Panc1 (cell line): ENCODE measurements around the gene PKD1L1. TPM values are rescaled to one million over a fixed set of nuclear protein-coding genes. Genes with fewer than 3 reads are reported as not detected.

ENCODE experiments used
- ATAC-seq: fragments of 200-7000 bp; cut with Tn5 transposase; 2 replicates; pipeline ENCODE4 v1.9.1; 2020; ENCODE audit warnings: mild to moderate bottlenecking, moderate library complexity
- BruUV-seq: library from RNA; stranded (reverse); fragments of 400-500 nt; replicated peaks from 2 replicates; lab custom pipeline; 2021; lab: Mats Ljungman, UMichigan
- CTCF ChIA-PET: fragments of 300-600 bp; sonication (Branson Sonifier 250); formaldehyde crosslinking; loops from one replicate; lab custom pipeline; 2022; ENCODE audit warnings: antibody characterized with exemption; lab: Charles Lee
- POLR2A ChIA-PET: fragments of 300-600 bp; sonication (Branson Sonifier 250); formaldehyde crosslinking; loops from one replicate; lab custom pipeline; 2022; ENCODE audit warnings: antibody characterized with exemption; lab: Charles Lee
- DNase-seq: peaks from one replicate; pipeline ENCODE4 v3.0.0-alpha.2; 2010; ENCODE audit warnings: low read depth, low spot score
- H3K27ac ChIP-seq: 2 replicates; pipeline ENCODE4 v1.5.1; 2011; ENCODE audit warnings: mild to moderate bottlenecking, low read length, inconsistent platforms
- H3K27me3 ChIP-seq: fragments of 200-500 bp; sonication (Bioruptor generic); 2 replicates; pipeline ENCODE4 v1.6.0; 2014; ENCODE audit warnings: low read length, inconsistent platforms; ENCODE audit not compliant: control insufficient read depth, insufficient read depth
- H3K36me3 ChIP-seq: fragments of 200-500 bp; sonication (Bioruptor generic); 2 replicates; pipeline ENCODE4 v1.5.1; 2014; ENCODE audit warnings: inconsistent platforms, mild to moderate bottlenecking, low read length, moderate library complexity; ENCODE audit not compliant: control insufficient read depth, insufficient read depth
- H3K4me1 ChIP-seq: 2 replicates; pipeline ENCODE4 v1.5.1; 2011; ENCODE audit warnings: inconsistent platforms, mild to moderate bottlenecking, low read length, moderate library complexity; ENCODE audit not compliant: control insufficient read depth, insufficient read depth
- H3K4me3 ChIP-seq, 2 experiments: 2 replicates each; pipeline ENCODE4 v1.5.1; 2011 to 2012; ENCODE audit warnings: low read depth in 2 of 2, low read length in 2 of 2, mild to moderate bottlenecking in 2 of 2, inconsistent platforms in 1 of 2, moderate library complexity in 1 of 2
- H3K9me3 ChIP-seq: fragments of 200-500 bp; sonication (Bioruptor generic); 2 replicates; pipeline ENCODE4 v1.5.1; 2014; ENCODE audit warnings: low read depth, mild to moderate bottlenecking, inconsistent platforms, low read length, moderate library complexity; ENCODE audit not compliant: control insufficient read depth, insufficient read depth
- CTCF ChIP-seq: fragments of 450-650 bp; IDR thresholded peaks from 2 replicates; pipeline ENCODE4 v1.5.1; 2017; ENCODE audit warnings: mild to moderate bottlenecking
- POLR2AphosphoS5 ChIP-seq: IDR thresholded peaks from 2 replicates; pipeline ENCODE4 v1.6.1; 2012; ENCODE audit warnings: mild to moderate bottlenecking, low read depth, low read length, moderate library complexity
- REST ChIP-seq, 2 experiments: IDR thresholded peaks; 2 replicates each; pipeline ENCODE4 v1.6.1; 2011 to 2012; ENCODE audit warnings: low read depth in 2 of 2, control low read depth in 1 of 2, low read length in 1 of 2, mild to moderate bottlenecking in 1 of 2, moderate library complexity in 1 of 2; ENCODE audit not compliant: insufficient read depth in 1 of 2
- SIN3A ChIP-seq: IDR thresholded peaks from 2 replicates; pipeline ENCODE4 v1.6.1; 2012; ENCODE audit warnings: low read depth, mild to moderate bottlenecking, low read length, moderate library complexity, borderline replicate concordance; ENCODE audit not compliant: insufficient read depth
- TCF7L2 ChIP-seq: IDR thresholded peaks from 2 replicates; pipeline ENCODE4 v1.6.1; 2011; ENCODE audit warnings: mild to moderate bottlenecking, low read depth, low read length, inconsistent platforms
- in situ Hi-C: cut with HindIII; loops from 2 replicates; pipeline ENCODE4 v1.10.0; 2016; ENCODE audit warnings: low sequenced_read_pairs, low pct_unique_long_range_greater_than_20kb
- intact Hi-C: fragments of 100-400 bp; cut with micrococcal nuclease; formaldehyde crosslinking; loops from one replicate; pipeline ENCODE4 v1.10.0; 2022; ENCODE audit not compliant: unreplicated experiment
- total RNA-seq: library from RNA; stranded (reverse); gene quantifications from one replicate; pipeline ENCODE4 v1.2.1, GENCODE V29; 2021; ENCODE audit not compliant: unreplicated experiment

Gene PKD1L1
- total RNA-seq, 1 experiment from 2014 or later = 2.2 TPM

- intact Hi-C loops (no loop called here), in situ Hi-C loops (no loop called here)
- H3K36me3 ChIP-seq = no peaks in the 10 kb centered on the region
- ATAC-seq (no peak), DNase-seq (no peak)
- no peaks in the 10 kb centered on the region for H3K9me3 ChIP-seq
- POLR2A ChIA-PET = no interaction called here
- TF ChIP-seq REST (IDR thresholded peaks at IDR 0.05; ENCODE audit: insufficient read depth in 1 of 2, low read depth in 2 of 2, low read length in 1 of 2) = no peak
- TF ChIP-seq SIN3A = no peak
- TF ChIP-seq CTCF = no peak
- no peak for TF ChIP-seq TCF7L2
- TF ChIP-seq POLR2AphosphoS5 = no peak
- H3K27ac ChIP-seq = no peak overlapping the region
- H3K4me3 ChIP-seq = no peak overlapping the region
- H3K27me3 ChIP-seq = no peaks in the 10 kb centered on the region
- CTCF ChIA-PET = no interaction called here
- BruUV-seq = no TSS peak
- H3K4me1 ChIP-seq = peaks cover 11% of the 10 kb centered on the region; the same call in 1 of the 2 replicates
Observed at GRCh38 chr7:47907981-47908616, 40.2 kb downstream of the PKD1L1 start.

GRCh38 chr7:47906883-47907282 is 41.4 kb downstream of the PKD1L1 start:
- POLR2A ChIA-PET = no interaction called here
- intact Hi-C loops = no loop called here
- no TSS peak for BruUV-seq

More at GRCh38 chr7:47906883-47907282, 41.4 kb downstream of the PKD1L1 start:
- H3K27ac ChIP-seq = no peak overlapping the region
- in situ Hi-C loops = no loop called here
- peaks cover 11% of the 10 kb centered on the region; the same call in 1 of the 2 replicates for H3K4me1 ChIP-seq
- H3K9me3 ChIP-seq = no peaks in the 10 kb centered on the region
- no peaks in the 10 kb centered on the region for H3K36me3 ChIP-seq
- CTCF ChIA-PET = no interaction called here
- ATAC-seq (0 out of 2 replicates have a peak, but pooled peaks have one; percentile 11), DNase-seq (no peak)
- H3K27me3 ChIP-seq = no peaks in the 10 kb centered on the region
- H3K4me3 ChIP-seq = no peak overlapping the region
- no peak for TF ChIP-seq POLR2AphosphoS5
- TF ChIP-seq TCF7L2 = no peak
- no peak for TF ChIP-seq REST (IDR thresholded peaks at IDR 0.05; ENCODE audit: insufficient read depth in 1 of 2, low read depth in 2 of 2, low read length in 1 of 2)
- TF ChIP-seq SIN3A = no peak
- TF ChIP-seq CTCF = no peak
